K562 (cell line): ENCODE results near the gene SPNS1. TPM values are rescaled to one million over a fixed set of nuclear protein-coding genes. Genes with fewer than 3 reads are reported as not detected.

ENCODE experiments used
- ARHGAP35 ChIP-seq: fragments of 450-650 bp; IDR thresholded peaks from 2 replicates; pipeline ENCODE4 v1.6.1; 2018; ENCODE audit not compliant: partially characterized antibody
- ATF7 ChIP-seq: fragments of 450-650 bp; IDR thresholded peaks from 2 replicates; pipeline ENCODE4 v1.7.1; 2014; ENCODE audit warnings: mild to moderate bottlenecking, moderate library complexity
- EHMT2 ChIP-seq: fragments of 450-650 bp; IDR thresholded peaks from 2 replicates; pipeline ENCODE4 v1.6.1; 2018; ENCODE audit warnings: antibody characterized with exemption
- FUS ChIP-seq: fragments of 200-400 bp; formaldehyde crosslinking; optimal IDR thresholded peaks from 2 replicates; pipeline ENCODE3; 2017; ENCODE audit warnings: low read depth, low read length
- HMG20B ChIP-seq: fragments of 250-450 bp; sonication (Bioruptor Pico); IDR thresholded peaks from 2 replicates; pipeline ENCODE4 v1.5.0; 2021; ENCODE audit warnings: mild to moderate bottlenecking
- HNRNPUL1 ChIP-seq: fragments of 200-400 bp; formaldehyde crosslinking; IDR thresholded peaks from 2 replicates; pipeline ENCODE4 v1.6.1; 2017; ENCODE audit warnings: low read length
- KLF10 ChIP-seq: fragments of 250-450 bp; sonication (Bioruptor Pico); IDR thresholded peaks from 2 replicates; pipeline ENCODE4 v1.6.1; 2021; ENCODE audit warnings: matching md5 sums
- NR1H2 ChIP-seq: sonication (generic); formaldehyde crosslinking; IDR thresholded peaks from 2 replicates; pipeline ENCODE4 v1.4.0; 2020; ENCODE audit warnings: mild to moderate bottlenecking, missing genetic modification reagents
- PURB ChIP-seq: sonication (generic); formaldehyde crosslinking; IDR thresholded peaks from 2 replicates; pipeline ENCODE4 v1.9.0; 2021; ENCODE audit warnings: low read depth, mild to moderate bottlenecking, missing genetic modification reagents
- TAF15 ChIP-seq: fragments of 200-400 bp; formaldehyde crosslinking; IDR thresholded peaks from 2 replicates; pipeline ENCODE4 v1.6.1; 2017; ENCODE audit warnings: mild to moderate bottlenecking, low read depth, low read length, moderate library complexity
- TSC22D4 ChIP-seq: fragments of 450-650 bp; IDR thresholded peaks from 2 replicates; pipeline ENCODE4 v1.6.1; 2016; ENCODE audit warnings: missing genetic modification characterization, missing biosample characterization, control low read depth
- ZBED1 ChIP-seq: IDR thresholded peaks from 2 replicates; pipeline ENCODE4 v1.6.1; 2014
- ZNF253 ChIP-seq: fragments of 250-450 bp; sonication (Bioruptor Pico); conservative IDR thresholded peaks from 2 replicates; pipeline ENCODE4 v1.6.1; 2021; ENCODE audit warnings: mild to moderate bottlenecking
- ZNF431 ChIP-seq: sonication (generic); formaldehyde crosslinking; IDR thresholded peaks from 2 replicates; pipeline ENCODE4 v1.8.0; 2022; ENCODE audit warnings: mild to moderate bottlenecking, missing genetic modification reagents
- polyA plus RNA-seq, 8 experiments: library from polyadenylated mRNA; depleted of rRNA in 4 of 8; stranded (reverse) in 5 of 8; unstranded in 3 of 8; fragments of >200 nt; fragmentation: Nextera tagmentation in 2 of 8; fragmentation: Illumina TruSeq in 1 of 8; extraction: Ambion mirVana in 2 of 8; extraction: Trizol in 1 of 8; gene quantifications; 2 replicates each; pipeline versions ENCODE4 v1.2.1 to v1.2.3, GENCODE V29; 2011 to 2014; ENCODE audit warnings: inconsistent platforms in 1 of 8, missing spikeins in 1 of 8
- total RNA-seq, 7 experiments: library from RNA; depleted of rRNA in 6 of 7; stranded (reverse); fragments of >200 nt in 6 of 7; fragmentation: Illumina TruSeq in 2 of 7; extraction: Trizol in 2 of 7; gene quantifications; 2 replicates each; pipeline versions ENCODE4 v1.2.1 to v1.2.3, GENCODE V29; 2011 to 2021; ENCODE audit warnings: low replicate concordance in 1 of 7
- TF ChIP-seq, protein P1 (sequence below): IDR thresholded peaks from 2 replicates; pipeline ENCODE4 v1.6.1; 2012; ENCODE audit warnings: low read depth, low read length, improper control_type of control experiment, borderline replicate concordance
- TF ChIP-seq, protein P2 (sequence below): sonication (generic); formaldehyde crosslinking; IDR thresholded peaks from 2 replicates; pipeline ENCODE4 v1.8.1; 2022; ENCODE audit warnings: missing genetic modification reagents
- TF ChIP-seq, protein P3 (sequence below): fragments of 250-450 bp; sonication (Bioruptor Pico); IDR thresholded peaks from 2 replicates; pipeline ENCODE4 v1.4.0; 2020; ENCODE audit warnings: borderline replicate concordance
- TF ChIP-seq, protein P4 (sequence below): fragments of 250-450 bp; sonication (Bioruptor Pico); IDR thresholded peaks from 2 replicates; pipeline ENCODE4 v1.8.0; 2021; ENCODE audit warnings: moderate library complexity, mild to moderate bottlenecking, inconsistent platforms
- TF ChIP-seq, protein P5 (sequence below): IDR thresholded peaks from 2 replicates; pipeline ENCODE4 v1.6.1; 2014; ENCODE audit warnings: antibody characterized with exemption
- TF ChIP-seq, protein P6 (sequence below), 2 experiments: fragments of 450-650 bp in 1 of 2; sonication (generic) in 1 of 2; formaldehyde crosslinking in 1 of 2; IDR thresholded peaks in 1 of 2; conservative IDR thresholded peaks in 1 of 2; 2 replicates each; pipeline versions ENCODE4 v1.6.1 to v1.8.1; 2016 to 2023; ENCODE audit warnings: mild to moderate bottlenecking in 2 of 2, moderate library complexity in 2 of 2, inconsistent platforms in 1 of 2, missing genetic modification reagents in 1 of 2
- TF ChIP-seq, protein P7 (sequence below): fragments of 250-450 bp; sonication (Bioruptor Pico); IDR thresholded peaks from 2 replicates; pipeline ENCODE4 v1.8.0; 2022; ENCODE audit warnings: moderate library complexity, mild to moderate bottlenecking, inconsistent platforms

The SPNS1 gene
- total and polyA plus RNA-seq, 9 of the 15 experiments (the other 6 are each of a cell fraction or from before 2014, with no cell fraction given), result 0.58 to 64.9 (median 13.7) TPM

DNA sequence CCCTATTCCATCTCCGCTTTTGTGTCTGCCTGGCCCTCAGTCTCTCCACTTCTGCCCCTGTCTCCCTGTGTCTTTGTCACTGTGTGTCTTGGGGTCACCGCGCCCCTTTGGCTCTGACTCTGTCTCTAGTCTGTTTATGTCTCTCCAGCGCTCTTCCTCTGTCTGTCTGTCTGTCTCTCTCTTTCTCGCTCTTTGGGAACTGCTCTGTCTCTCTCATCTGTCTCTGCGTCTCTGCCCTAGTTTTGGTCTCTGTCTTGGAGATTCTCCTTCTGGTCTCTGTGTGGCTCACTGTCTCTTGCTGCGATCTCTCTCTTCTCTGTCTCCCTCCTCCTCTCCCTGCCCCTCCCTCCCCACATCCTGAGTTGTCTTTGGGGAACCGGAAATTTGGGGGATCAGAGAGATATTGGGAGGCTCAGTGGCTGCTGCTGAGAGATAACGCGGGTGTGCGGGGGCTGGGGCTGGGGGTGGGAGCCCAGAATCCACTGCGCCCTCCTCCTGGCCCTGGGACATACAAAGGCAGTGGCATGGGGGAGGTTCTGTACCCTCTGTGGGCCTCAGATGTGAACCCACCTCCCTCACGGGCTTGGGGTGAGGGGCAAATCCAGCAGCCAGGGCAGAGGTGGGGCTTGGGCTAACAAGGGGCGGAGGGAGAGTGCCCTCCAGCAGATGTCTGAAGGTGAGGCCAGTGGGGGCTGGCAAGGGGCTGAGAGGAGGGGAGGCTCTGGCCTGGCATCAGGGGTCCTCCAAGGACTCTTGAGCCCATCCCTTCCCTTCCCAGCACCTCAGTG, 34.7 kb downstream of the SPNS1 start (continued):
- TF ChIP-seq ZNF431 (CRISPR knock-in tag), result no peak
- TF ChIP-seq TSC22D4 (tag), result peak; percentile 63; the same call in 1 of the 2 replicates
- TF ChIP-seq EHMT2, result peak; percentile 68
- TF ChIP-seq NR1H2 (CRISPR knock-in tag), result no peak
- TF ChIP-seq, protein P1, sequence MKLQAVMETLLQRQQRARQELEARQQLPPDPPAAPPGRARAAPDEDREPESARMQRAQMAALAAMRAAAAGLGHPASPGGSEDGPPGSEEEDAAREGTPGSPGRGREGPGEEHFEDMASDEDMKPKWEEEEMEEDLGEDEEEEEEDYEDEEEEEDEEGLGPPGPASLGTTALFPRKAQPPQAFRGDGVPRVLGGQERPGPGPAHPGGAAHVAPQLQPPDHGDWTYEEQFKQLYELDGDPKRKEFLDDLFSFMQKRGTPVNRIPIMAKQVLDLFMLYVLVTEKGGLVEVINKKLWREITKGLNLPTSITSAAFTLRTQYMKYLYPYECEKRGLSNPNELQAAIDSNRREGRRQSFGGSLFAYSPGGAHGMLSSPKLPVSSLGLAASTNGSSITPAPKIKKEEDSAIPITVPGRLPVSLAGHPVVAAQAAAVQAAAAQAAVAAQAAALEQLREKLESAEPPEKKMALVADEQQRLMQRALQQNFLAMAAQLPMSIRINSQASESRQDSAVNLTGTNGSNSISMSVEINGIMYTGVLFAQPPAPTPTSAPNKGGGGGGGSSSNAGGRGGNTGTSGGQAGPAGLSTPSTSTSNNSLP, result no peak
- no peak; the same call in 1 of the 2 replicates for TF ChIP-seq ZBED1
- TF ChIP-seq ATF7, result no peak
- TF ChIP-seq ARHGAP35, result peak; percentile 75
- TF ChIP-seq, protein P2, sequence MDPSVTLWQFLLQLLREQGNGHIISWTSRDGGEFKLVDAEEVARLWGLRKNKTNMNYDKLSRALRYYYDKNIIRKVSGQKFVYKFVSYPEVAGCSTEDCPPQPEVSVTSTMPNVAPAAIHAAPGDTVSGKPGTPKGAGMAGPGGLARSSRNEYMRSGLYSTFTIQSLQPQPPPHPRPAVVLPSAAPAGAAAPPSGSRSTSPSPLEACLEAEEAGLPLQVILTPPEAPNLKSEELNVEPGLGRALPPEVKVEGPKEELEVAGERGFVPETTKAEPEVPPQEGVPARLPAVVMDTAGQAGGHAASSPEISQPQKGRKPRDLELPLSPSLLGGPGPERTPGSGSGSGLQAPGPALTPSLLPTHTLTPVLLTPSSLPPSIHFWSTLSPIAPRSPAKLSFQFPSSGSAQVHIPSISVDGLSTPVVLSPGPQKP (CRISPR knock-in tag), result no peak
- TF ChIP-seq HNRNPUL1, result no peak
- TF ChIP-seq FUS, result no peak
- no peak for TF ChIP-seq HMG20B (CRISPR knock-in tag)
- TF ChIP-seq, protein P3, sequence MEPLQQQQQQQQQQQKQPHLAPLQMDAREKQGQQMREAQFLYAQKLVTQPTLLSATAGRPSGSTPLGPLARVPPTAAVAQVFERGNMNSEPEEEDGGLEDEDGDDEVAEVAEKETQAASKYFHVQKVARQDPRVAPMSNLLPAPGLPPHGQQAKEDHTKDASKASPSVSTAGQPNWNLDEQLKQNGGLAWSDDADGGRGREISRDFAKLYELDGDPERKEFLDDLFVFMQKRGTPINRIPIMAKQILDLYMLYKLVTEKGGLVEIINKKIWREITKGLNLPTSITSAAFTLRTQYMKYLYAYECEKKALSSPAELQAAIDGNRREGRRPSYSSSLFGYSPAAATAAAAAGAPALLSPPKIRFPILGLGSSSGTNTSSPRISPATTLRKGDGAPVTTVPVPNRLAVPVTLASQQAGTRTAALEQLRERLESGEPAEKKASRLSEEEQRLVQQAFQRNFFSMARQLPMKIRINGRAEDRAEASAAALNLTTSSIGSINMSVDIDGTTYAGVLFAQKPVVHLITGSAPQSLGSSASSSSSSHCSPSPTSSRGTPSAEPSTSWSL (CRISPR knock-in tag), result 0 out of 2 replicates have a peak, but pooled peaks have one; percentile 67
- TF ChIP-seq ZNF253 (CRISPR knock-in tag), result no peak
- TF ChIP-seq, protein P4, sequence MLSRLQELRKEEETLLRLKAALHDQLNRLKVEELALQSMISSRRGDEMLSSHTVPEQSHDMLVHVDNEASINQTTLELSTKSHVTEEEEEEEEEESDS (CRISPR knock-in tag), result no peak
- TF ChIP-seq TAF15, result no peak
- TF ChIP-seq, protein P5, sequence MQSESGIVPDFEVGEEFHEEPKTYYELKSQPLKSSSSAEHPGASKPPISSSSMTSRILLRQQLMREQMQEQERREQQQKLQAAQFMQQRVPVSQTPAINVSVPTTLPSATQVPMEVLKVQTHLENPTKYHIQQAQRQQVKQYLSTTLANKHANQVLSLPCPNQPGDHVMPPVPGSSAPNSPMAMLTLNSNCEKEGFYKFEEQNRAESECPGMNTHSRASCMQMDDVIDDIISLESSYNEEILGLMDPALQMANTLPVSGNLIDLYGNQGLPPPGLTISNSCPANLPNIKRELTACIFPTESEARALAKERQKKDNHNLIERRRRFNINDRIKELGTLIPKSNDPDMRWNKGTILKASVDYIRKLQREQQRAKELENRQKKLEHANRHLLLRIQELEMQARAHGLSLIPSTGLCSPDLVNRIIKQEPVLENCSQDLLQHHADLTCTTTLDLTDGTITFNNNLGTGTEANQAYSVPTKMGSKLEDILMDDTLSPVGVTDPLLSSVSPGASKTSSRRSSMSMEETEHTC, result peak; percentile 58; the same call in 1 of the 2 replicates
- TF ChIP-seq, protein P6, sequence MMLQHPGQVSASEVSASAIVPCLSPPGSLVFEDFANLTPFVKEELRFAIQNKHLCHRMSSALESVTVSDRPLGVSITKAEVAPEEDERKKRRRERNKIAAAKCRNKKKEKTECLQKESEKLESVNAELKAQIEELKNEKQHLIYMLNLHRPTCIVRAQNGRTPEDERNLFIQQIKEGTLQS (IDR thresholded peaks at IDR 0.05), result no peak; the same call in 1 of the 2 replicates
- TF ChIP-seq, protein P6 (CRISPR knock-in tag; conservative IDR thresholded peaks at IDR 0.05), result no peak
- no peak for TF ChIP-seq PURB (CRISPR knock-in tag)
- TF ChIP-seq KLF10 (CRISPR knock-in tag), result no peak
- TF ChIP-seq, protein P7, sequence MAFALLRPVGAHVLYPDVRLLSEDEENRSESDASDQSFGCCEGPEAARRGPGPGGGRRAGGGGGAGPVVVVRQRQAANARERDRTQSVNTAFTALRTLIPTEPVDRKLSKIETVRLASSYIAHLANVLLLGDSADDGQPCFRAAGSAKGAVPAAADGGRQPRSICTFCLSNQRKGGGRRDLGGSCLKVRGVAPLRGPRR (CRISPR knock-in tag), result peak; percentile 86; the same call in 1 of the 2 replicates
